Peyer's patch (tissue), 4 donors: ENCODE results near the gene LYL1. TPM values are rescaled to one million over a fixed set of nuclear protein-coding genes. Genes with fewer than 3 reads are reported as not detected.

Experiments
- DNase-seq, 3 donors: peaks; one replicate each; pipeline ENCODE4 v3.0.0-alpha.2; 2017 to 2019
- H3K27ac ChIP-seq, 4 donors: fragments of 200-600 bp; sonication (generic); one replicate each; pipeline ENCODE4 v1.5.1; 2016 to 2019
- H3K27me3 ChIP-seq, 2 donors: fragments of 200-600 bp; sonication (generic); one replicate each; pipeline ENCODE4 v1.5.1; 2019
- H3K36me3 ChIP-seq, 3 donors: fragments of 200-600 bp; sonication (generic); one replicate each; pipeline ENCODE4 v1.5.1; 2016 to 2019
- H3K4me1 ChIP-seq, 4 donors: fragments of 200-600 bp; sonication (generic); one replicate each; pipeline ENCODE4 v1.5.1; 2016 to 2019
- H3K4me3 ChIP-seq, 4 donors: fragments of 200-600 bp; sonication (generic); 1 replicate in 3 of 4; 2 replicates in 1 of 4; pipeline ENCODE4 v1.5.1; 2016 to 2019; ENCODE audit warnings: mild to moderate bottlenecking in 1 of 4
- H3K9me3 ChIP-seq, 4 donors: fragments of 200-600 bp; sonication (generic); one replicate each; pipeline ENCODE4 v1.5.1; 2016 to 2019; ENCODE audit warnings: mild to moderate bottlenecking in 1 of 4
- POLR2A ChIP-seq, 2 donors: fragments of 450-650 bp; IDR thresholded peaks; one replicate each; pipeline ENCODE4 v1.5.1; 2017; ENCODE audit warnings: antibody characterized with exemption in 2 of 2, mild to moderate bottlenecking in 2 of 2, moderate library complexity in 2 of 2
- total RNA-seq, 4 donors: library from RNA; depleted of rRNA; stranded (reverse); fragments of >200 nt; gene quantifications; one replicate each; pipeline ENCODE4 v1.1.0, GENCODE V29; 2016
- TF ChIP-seq, protein P1 (sequence below), 6 experiments: fragments of 450-650 bp in 4 of 6; fragments of 200-600 bp in 2 of 6; sonication (generic) in 1 of 6; IDR thresholded peaks; one replicate each; pipeline ENCODE4 v1.5.1; 2017 to 2019; ENCODE audit warnings: antibody characterized with exemption in 6 of 6, mild to moderate bottlenecking in 3 of 6, moderate library complexity in 1 of 6

Gene LYL1
- total RNA-seq, 4 donors from 2014 or later, result 1.2 to 21.5 (median 4.9) TPM

DNA sequence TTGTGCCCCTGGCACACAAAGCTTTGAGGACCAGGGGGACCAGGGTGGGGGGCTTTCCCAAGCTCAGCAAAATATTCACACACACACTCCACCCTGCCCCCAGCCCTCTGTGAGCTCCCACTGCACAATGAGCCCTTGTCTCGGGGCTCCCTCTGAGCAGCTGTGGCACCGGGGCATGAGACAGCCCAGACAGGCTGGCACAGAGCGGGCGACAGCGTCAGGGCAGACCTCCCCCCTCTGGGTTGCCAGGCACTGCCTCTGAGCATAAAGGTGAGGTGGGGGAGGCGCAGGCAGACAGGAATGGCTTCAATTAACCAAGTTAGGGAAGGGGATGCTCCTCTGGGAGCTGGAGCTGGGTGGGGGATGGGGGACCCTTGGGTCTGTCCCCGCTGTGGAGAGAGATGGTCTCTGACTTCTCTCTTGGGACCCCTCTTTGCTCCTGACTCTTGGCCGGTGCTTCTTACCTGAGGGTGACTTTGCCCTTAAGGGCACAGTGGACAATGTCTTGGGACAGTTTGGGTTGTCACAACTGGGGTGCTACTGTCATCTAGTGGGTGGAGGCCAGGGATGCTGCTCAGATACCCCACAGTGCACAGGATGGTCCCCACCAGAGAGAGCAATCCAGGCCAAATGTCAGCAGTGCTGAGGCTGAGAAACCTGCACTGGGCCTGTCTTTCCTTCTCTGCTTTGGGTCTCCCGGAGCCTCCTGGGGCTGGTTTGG, 30.3 kb downstream of the LYL1 start:
- Histone ChIP-seq H3K9me3 (no peaks in the 10 kb centered on the region), H3K4me1 (peaks cover 0 to 40% (median 1%) of the 10 kb centered on the region in 4 donors), H3K4me3 (no peak overlapping the region), H3K36me3 (peaks cover 0 to 12% (median 0%) of the 10 kb centered on the region in 3 donors), H3K27ac (no peak overlapping the region), H3K27me3 (no peaks in the 10 kb centered on the region)
- DNase-seq, result no peak
- TF ChIP-seq, protein P1, sequence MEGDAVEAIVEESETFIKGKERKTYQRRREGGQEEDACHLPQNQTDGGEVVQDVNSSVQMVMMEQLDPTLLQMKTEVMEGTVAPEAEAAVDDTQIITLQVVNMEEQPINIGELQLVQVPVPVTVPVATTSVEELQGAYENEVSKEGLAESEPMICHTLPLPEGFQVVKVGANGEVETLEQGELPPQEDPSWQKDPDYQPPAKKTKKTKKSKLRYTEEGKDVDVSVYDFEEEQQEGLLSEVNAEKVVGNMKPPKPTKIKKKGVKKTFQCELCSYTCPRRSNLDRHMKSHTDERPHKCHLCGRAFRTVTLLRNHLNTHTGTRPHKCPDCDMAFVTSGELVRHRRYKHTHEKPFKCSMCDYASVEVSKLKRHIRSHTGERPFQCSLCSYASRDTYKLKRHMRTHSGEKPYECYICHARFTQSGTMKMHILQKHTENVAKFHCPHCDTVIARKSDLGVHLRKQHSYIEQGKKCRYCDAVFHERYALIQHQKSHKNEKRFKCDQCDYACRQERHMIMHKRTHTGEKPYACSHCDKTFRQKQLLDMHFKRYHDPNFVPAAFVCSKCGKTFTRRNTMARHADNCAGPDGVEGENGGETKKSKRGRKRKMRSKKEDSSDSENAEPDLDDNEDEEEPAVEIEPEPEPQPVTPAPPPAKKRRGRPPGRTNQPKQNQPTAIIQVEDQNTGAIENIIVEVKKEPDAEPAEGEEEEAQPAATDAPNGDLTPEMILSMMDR (IDR thresholded peaks at IDR 0.05), result no peak
- no peak for TF ChIP-seq POLR2A (IDR thresholded peaks at IDR 0.05)

DNA sequence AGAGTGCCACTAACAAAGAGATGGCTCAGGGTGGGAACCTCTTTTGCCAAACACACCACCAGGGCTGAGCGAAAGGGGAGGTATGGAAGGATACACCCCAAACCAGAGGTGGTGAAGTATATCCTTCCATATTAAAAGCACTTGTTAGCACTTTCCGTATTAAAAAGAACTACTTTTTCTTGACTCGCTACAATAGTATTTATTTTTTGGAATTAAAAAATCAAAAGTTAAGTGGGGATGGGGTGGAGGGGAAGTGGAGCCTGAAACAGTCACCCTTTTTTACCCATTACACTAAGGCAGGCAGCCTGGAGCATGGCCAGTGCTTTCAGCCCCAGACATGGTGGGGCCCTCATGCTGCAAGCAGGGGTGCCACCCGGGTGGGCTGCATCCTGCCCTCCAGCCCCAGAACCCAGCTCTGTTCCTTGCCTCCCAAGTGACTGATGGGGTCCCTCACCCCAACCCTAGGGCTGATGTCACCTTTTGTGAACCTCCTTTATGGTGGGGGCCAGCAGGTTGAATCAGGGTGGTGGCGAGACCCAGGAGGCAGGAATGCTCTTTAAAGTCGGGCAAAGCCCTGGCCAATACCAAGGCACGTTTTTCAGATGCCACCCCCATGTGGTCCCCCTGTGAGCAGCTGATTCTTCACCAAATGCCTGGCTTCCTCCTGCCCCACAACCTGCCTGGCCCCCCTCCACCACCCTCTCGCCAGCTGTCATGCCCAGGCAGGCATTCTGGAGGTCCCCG, 31.0 kb downstream of the LYL1 start:
- H3K27me3 ChIP-seq, result no peaks in the 10 kb centered on the region
- peaks cover 0 to 38% (median 3%) of the 10 kb centered on the region in 4 donors for H3K4me1 ChIP-seq
- H3K36me3 ChIP-seq, result peaks cover 0 to 12% (median 0%) of the 10 kb centered on the region in 3 donors
- H3K4me3 ChIP-seq, result no peak overlapping the region
- no peak overlapping the region for H3K27ac ChIP-seq
- no peak for DNase-seq
- TF ChIP-seq POLR2A (IDR thresholded peaks at IDR 0.05), result no peak
- TF ChIP-seq, protein P1 (IDR thresholded peaks at IDR 0.05), result no peak
- H3K9me3 ChIP-seq, result no peaks in the 10 kb centered on the region

DNA sequence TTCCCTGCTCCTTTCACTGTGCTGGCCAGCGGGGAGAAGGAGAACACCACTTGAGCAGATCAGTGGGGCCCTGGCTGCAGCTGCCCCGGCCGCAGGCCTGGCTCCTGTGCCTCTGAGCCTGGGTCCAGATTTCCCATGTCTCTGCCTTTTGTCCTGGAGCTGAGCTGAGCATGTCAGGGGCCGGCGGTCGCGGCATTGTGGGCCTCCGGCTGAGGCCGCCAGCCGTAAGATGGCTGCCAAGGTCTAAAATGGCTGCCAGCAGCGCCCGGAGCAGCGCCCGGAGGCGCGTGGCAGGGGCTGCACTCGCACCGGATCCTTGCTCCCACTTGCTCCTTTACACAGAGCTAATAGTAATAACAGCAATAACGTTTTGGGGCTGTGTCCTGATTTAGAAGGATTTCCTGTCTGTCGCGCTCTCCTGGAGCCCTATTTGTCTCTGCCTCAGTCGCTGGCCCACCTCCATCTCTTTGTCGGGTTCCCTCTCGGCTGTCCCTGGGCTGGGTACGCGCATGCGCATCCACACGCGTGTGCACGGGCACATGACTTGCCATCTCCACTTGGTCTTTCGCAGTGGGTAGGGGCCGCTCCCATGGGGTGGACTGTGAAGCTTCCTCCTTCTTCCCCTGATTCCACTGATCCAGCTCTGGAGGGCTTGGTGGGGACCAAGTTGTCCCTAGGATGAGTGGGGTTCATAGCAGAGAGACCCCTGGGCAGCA, 32.1 kb downstream of the LYL1 start:
- H3K36me3 ChIP-seq, result peaks cover 0 to 12% (median 0%) of the 10 kb centered on the region in 3 donors
- H3K4me1 ChIP-seq, result peaks cover 0 to 44% (median 3%) of the 10 kb centered on the region in 4 donors
- no peak for TF ChIP-seq POLR2A (IDR thresholded peaks at IDR 0.05)
- TF ChIP-seq, protein P1 (IDR thresholded peaks at IDR 0.05), result no peak
- H3K27me3 ChIP-seq, result no peaks in the 10 kb centered on the region
- H3K4me3 ChIP-seq, result no peak overlapping the region
- no peaks in the 10 kb centered on the region for H3K9me3 ChIP-seq
- DNase-seq, result no peak
- H3K27ac ChIP-seq, result no peak overlapping the region

DNA sequence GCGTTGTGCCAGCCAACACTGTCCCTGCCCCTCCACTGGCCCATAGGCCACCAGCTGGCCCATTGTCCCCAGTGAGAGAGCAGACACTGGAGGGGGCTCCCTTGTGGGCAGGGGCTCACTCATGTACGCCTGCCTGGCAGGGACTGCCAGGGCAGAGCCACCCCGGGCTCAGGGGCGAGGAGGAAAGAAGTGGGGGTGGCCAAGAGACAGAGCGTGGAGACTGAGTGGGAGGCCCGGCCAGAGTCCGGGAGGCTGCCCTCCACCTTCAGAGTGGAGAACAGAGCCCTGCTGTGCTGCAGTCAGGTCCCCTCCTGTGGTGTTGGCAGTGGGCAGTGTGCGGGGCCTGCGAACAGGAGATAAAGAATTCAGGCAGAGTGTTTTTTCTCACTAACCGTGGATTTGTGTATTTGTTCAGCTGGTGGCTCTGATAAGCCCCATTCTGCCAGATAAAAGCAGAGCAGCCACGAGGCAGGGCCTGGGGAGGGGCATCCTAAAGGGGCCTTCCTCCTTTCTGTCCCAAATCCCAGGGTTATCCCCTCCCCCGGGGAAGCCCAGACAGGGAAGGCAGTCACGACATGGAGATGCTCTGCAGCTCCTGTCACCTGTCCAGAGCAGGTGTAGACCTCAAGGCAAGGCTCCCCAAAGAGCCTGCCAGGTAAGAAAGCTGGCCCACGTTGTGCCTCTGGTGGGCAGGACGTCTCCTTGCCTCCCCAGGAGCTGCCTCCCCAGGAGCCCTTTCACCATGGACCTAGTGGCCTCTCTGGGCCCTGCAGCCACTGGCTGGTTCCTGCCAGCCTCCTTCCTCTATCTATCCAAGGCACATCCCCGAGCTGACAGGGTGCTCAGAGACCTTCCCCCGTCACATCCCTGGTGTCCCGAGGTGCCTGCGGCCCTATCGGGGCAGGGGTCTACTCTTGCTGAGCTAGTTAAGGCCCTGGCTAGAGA, 33.0 kb downstream of the LYL1 start:
- no peaks in the 10 kb centered on the region for H3K27me3 ChIP-seq
- TF ChIP-seq, protein P1 (IDR thresholded peaks at IDR 0.05), result peak in 1 of 6 experiments; percentile 9
- no peak for TF ChIP-seq POLR2A (IDR thresholded peaks at IDR 0.05)
- peaks cover 0 to 50% (median 3%) of the 10 kb centered on the region in 4 donors for H3K4me1 ChIP-seq

More for the DNA sequence above, 33.0 kb downstream of the LYL1 start:
- no peak overlapping the region for H3K4me3 ChIP-seq
- peaks cover 0 to 12% (median 0%) of the 10 kb centered on the region in 3 donors for H3K36me3 ChIP-seq
- DNase-seq, result no peak
- H3K9me3 ChIP-seq, result no peaks in the 10 kb centered on the region
- H3K27ac ChIP-seq, result no peak overlapping the region
